ENCODE results near the gene BDH1. TPM values are rescaled to one million over a fixed set of nuclear protein-coding genes. Genes with fewer than 3 reads are reported as not detected.

BDH1 gene
- total RNA-seq, 2 donors from 2014 or later = 32.5 to 49.0 TPM

DNA sequence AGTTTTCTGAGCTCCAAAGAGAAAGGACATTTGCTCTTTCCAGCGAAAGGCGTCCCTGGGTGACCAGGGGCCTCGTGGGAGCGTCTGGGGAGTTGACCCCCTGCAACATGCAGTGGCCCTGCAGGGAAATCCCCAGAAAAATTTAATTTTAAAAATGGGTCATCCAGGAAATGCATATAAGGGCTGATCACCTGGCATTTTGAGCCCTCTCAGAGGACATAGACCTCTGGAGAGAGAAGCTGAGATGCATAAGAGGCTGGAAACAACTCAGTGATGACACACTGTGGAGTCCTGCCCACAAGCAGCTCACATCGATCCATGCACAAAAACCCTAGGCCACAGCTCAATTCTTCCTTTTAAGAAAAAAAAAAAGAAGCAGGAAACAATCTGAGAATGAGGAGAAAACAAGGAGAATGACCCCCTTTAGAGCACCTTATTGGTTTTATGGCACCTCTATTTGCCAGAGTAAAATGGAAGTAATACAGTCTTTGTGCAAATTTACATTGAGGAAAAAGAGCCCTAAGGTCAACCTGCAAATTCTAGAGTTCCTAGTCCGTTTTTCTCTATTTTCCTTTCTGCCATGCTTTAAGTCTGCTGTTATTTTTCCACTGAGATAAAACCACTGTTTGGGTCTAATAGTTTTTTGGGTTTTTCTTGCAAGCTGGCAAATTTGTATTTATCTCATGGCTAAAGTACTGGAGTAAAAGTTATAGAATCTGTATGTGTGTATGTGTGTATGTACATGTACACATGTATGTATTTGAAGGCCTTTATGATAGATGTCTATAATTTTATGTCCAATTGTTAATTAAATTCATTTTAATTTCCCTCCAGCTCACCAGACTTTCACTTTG is 6.9 kb upstream of the BDH1 start:
- TF ChIP-seq, protein P1, sequence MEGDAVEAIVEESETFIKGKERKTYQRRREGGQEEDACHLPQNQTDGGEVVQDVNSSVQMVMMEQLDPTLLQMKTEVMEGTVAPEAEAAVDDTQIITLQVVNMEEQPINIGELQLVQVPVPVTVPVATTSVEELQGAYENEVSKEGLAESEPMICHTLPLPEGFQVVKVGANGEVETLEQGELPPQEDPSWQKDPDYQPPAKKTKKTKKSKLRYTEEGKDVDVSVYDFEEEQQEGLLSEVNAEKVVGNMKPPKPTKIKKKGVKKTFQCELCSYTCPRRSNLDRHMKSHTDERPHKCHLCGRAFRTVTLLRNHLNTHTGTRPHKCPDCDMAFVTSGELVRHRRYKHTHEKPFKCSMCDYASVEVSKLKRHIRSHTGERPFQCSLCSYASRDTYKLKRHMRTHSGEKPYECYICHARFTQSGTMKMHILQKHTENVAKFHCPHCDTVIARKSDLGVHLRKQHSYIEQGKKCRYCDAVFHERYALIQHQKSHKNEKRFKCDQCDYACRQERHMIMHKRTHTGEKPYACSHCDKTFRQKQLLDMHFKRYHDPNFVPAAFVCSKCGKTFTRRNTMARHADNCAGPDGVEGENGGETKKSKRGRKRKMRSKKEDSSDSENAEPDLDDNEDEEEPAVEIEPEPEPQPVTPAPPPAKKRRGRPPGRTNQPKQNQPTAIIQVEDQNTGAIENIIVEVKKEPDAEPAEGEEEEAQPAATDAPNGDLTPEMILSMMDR (conservative IDR thresholded peaks at IDR 0.05) = no peak
- H3K36me3 Mint-ChIP-seq (ENCODE audit: low read depth) = peaks cover 14% of the 10 kb centered on the region
- H3K4me3 ChIP-seq (ENCODE audit: low read length) = peak overlapping the region; percentile 26

GRCh38 chr3:197561926-197562325 is 6.2 kb upstream of the BDH1 start:
- Mint-ChIP-seq H3K27ac (no peak overlapping the region), H3K27me3 (ENCODE audit: insufficient read depth) (peaks cover 24% of the 10 kb centered on the region), H3K36me3 (ENCODE audit: low read depth) (peaks cover 14% of the 10 kb centered on the region), H3K4me1 (no peaks in the 10 kb centered on the region), H3K9me3 (peaks cover 76% of the 10 kb centered on the region), H3K4me3 (no peak overlapping the region)
- no peaks in the 10 kb centered on the region for H3K36me3 ChIP-seq (ENCODE audit: control insufficient read depth, insufficient read depth, low read length)
- H3K27ac ChIP-seq (ENCODE audit: low read depth, low read length) = no peak overlapping the region
- H3K27me3 ChIP-seq (ENCODE audit: control insufficient read depth, insufficient read depth, low read length, poor library complexity, severe bottlenecking) = peaks cover 15% of the 10 kb centered on the region
- no peak for DNase-seq
- H3K9ac ChIP-seq (ENCODE audit: extremely low read depth, low read length, poor library complexity, severe bottlenecking) = no peak overlapping the region
- H3K9me3 ChIP-seq (ENCODE audit: control insufficient read depth, low read length) = peaks cover 71% of the 10 kb centered on the region
- no peak overlapping the region for H3K4me3 ChIP-seq (ENCODE audit: low read length)
- no peaks in the 10 kb centered on the region for H3K4me1 ChIP-seq (ENCODE audit: control insufficient read depth, insufficient read depth, low read length)
- TF ChIP-seq, protein P1 (conservative IDR thresholded peaks at IDR 0.05) = no peak
- 91 to 100% methylated on average over 3 to 5 of the region's 5 CpGs for WGBS, 2 experiments (ENCODE audit: insufficient coverage in 1 of 2, insufficient read length in 1 of 2)

More for the DNA sequence above, 6.9 kb upstream of the BDH1 start:
- no peak overlapping the region for H3K9ac ChIP-seq (ENCODE audit: extremely low read depth, low read length, poor library complexity, severe bottlenecking)
- WGBS, 2 experiments (ENCODE audit: insufficient coverage in 1 of 2, insufficient read length in 1 of 2) = 89 to 100% methylated on average over 2 to 6 of the region's 6 CpGs
- Mint-ChIP-seq H3K9me3 (peaks cover 83% of the 10 kb centered on the region), H3K4me3 (no peak overlapping the region), H3K27me3 (ENCODE audit: insufficient read depth) (peaks cover 18% of the 10 kb centered on the region), H3K27ac (no peak overlapping the region), H3K4me1 (no peaks in the 10 kb centered on the region)
- peaks cover 78% of the 10 kb centered on the region for H3K9me3 ChIP-seq (ENCODE audit: control insufficient read depth, low read length)
- peaks cover 8% of the 10 kb centered on the region for H3K27me3 ChIP-seq (ENCODE audit: control insufficient read depth, insufficient read depth, low read length, poor library complexity, severe bottlenecking)
- DNase-seq = no peak
- H3K36me3 ChIP-seq (ENCODE audit: control insufficient read depth, insufficient read depth, low read length) = no peaks in the 10 kb centered on the region
- no peak overlapping the region for H3K27ac ChIP-seq (ENCODE audit: low read depth, low read length)
- H3K4me1 ChIP-seq (ENCODE audit: control insufficient read depth, insufficient read depth, low read length) = no peaks in the 10 kb centered on the region

- H3K4me1 ChIP-seq (ENCODE audit: control insufficient read depth, insufficient read depth, low read length) = no peaks in the 10 kb centered on the region
- H3K36me3 ChIP-seq (ENCODE audit: control insufficient read depth, insufficient read depth, low read length) = no peaks in the 10 kb centered on the region
- Mint-ChIP-seq H3K9me3 (peaks cover 55% of the 10 kb centered on the region), H3K36me3 (ENCODE audit: low read depth) (peaks cover 14% of the 10 kb centered on the region), H3K4me1 (no peaks in the 10 kb centered on the region), H3K27me3 (ENCODE audit: insufficient read depth) (peaks cover 30% of the 10 kb centered on the region), H3K4me3 (no peak overlapping the region), H3K27ac (no peak overlapping the region)
- DNase-seq = no peak
- peaks cover 51% of the 10 kb centered on the region for H3K9me3 ChIP-seq (ENCODE audit: control insufficient read depth, low read length)
- TF ChIP-seq, protein P1 (conservative IDR thresholded peaks at IDR 0.05) = no peak
- 83 to 90% methylated on average over 1 to 3 of the region's 3 CpGs for WGBS, 2 experiments (ENCODE audit: insufficient coverage in 1 of 2, insufficient read length in 1 of 2)
- peaks cover 35% of the 10 kb centered on the region for H3K27me3 ChIP-seq (ENCODE audit: control insufficient read depth, insufficient read depth, low read length, poor library complexity, severe bottlenecking)
- peak overlapping the region; percentile 53 for H3K4me3 ChIP-seq (ENCODE audit: low read length)
- no peak overlapping the region for H3K9ac ChIP-seq (ENCODE audit: extremely low read depth, low read length, poor library complexity, severe bottlenecking)
- no peak overlapping the region for H3K27ac ChIP-seq (ENCODE audit: low read depth, low read length)
These were observed 3.9 kb upstream of the BDH1 start for GRCh38 chr3:197559651-197560050.

Data from endodermal cell (in vitro differentiated cells).